Prostate gland (tissue), 2 donors: Measurements from ENCODE around the gene NIPA2. TPM values are rescaled to one million over a fixed set of nuclear protein-coding genes. Genes with fewer than 3 reads are reported as not detected.

Source experiments
- DNase-seq: peaks from one replicate; pipeline ENCODE4 v3.0.0-alpha.2; 2019; ENCODE audit warnings: low spot score
- H3K27ac ChIP-seq, 2 donors: fragments of 200-600 bp; sonication (generic); 2 replicates each; pipeline ENCODE4 v1.5.1; 2017 to 2019
- H3K27me3 ChIP-seq: fragments of 200-600 bp; sonication (generic); replicated peaks from 2 replicates; pipeline ENCODE4 v1.5.1; 2019; ENCODE audit not compliant: insufficient read depth
- H3K36me3 ChIP-seq, 2 donors: fragments of 200-600 bp; sonication (generic); 1 replicate in 1 of 2; 2 replicates in 1 of 2; pipeline versions ENCODE4 v1.5.1 to v1.8.1; 2017 to 2019
- H3K4me1 ChIP-seq: fragments of 200-600 bp; sonication (generic); replicated peaks from 2 replicates; pipeline ENCODE4 v1.5.1; 2019
- H3K4me3 ChIP-seq, 2 donors: fragments of 200-600 bp; sonication (generic); 2 replicates each; pipeline ENCODE4 v1.5.1; 2017 to 2019
- H3K9me3 ChIP-seq: fragments of 200-600 bp; sonication (generic); 2 replicates; pipeline ENCODE4 v1.5.1; 2017
- CTCF ChIP-seq, 4 experiments: fragments of 200-600 bp in 2 of 4; fragments of 450-650 bp in 2 of 4; sonication (generic) in 2 of 4; IDR thresholded peaks; 1 replicate in 3 of 4; 2 replicates in 1 of 4; pipeline ENCODE4 v1.5.1; 2016 to 2019; ENCODE audit warnings: antibody characterized with exemption in 4 of 4, mild to moderate bottlenecking in 2 of 4, moderate library complexity in 2 of 4
- POLR2A ChIP-seq: fragments of 450-650 bp; IDR thresholded peaks from one replicate; pipeline ENCODE4 v1.6.1; 2016; ENCODE audit warnings: antibody characterized with exemption, mild to moderate bottlenecking
- POLR2AphosphoS5 ChIP-seq: sonication (generic); formaldehyde crosslinking; IDR thresholded peaks from one replicate; pipeline ENCODE4 v1.6.1; 2017; ENCODE audit warnings: antibody characterized with exemption
- WGBS: methylation state at CpG from one replicate; pipeline ENCODE4 v1.1.5; 2018; 5-methylcytosine and 5-hydroxymethylcytosine counted together
- intact Hi-C: fragments of 100-400 bp; cut with DNase I; formaldehyde crosslinking; loops from one replicate; pipeline ENCODE4 v1.14.2; 2022
- total RNA-seq, 2 donors: library from RNA; depleted of rRNA; stranded (reverse); fragments of >200 nt; gene quantifications; one replicate each; pipeline ENCODE4 v1.1.0, GENCODE V29; 2016

Gene NIPA2
- total RNA-seq, 2 donors from 2014 or later: 34.9 to 43.6 TPM

DNA sequence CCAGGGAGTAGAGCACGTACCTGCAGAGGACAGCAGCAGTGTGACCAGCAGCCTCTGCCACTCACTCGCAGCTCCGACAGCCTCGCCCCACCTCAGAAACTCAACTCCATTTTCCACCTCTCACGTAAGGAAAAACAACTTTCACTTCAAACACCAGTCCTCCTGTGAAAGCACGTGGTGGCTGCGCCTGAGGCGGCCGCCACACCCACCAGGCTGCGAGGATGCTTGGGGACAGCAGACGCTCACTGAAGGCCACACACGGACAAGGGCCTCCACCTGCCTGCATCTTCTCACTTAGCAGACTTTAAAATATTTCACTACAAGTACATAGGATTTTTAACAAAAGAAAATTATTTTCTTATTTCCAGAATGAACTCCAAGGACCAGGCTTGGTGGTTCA, 73.8 kb downstream of the NIPA2 start:
- Histone ChIP-seq H3K4me3 (no peak overlapping the region), H3K27me3 (no peaks in the 10 kb centered on the region), H3K9me3 (no peaks in the 10 kb centered on the region), H3K4me1 (no peaks in the 10 kb centered on the region), H3K27ac (no peak overlapping the region), H3K36me3 (peaks cover 3 to 25% of the 10 kb centered on the region in 2 donors)
- TF ChIP-seq POLR2AphosphoS5 (no peak), CTCF (IDR thresholded peaks at IDR 0.05) (no peak), POLR2A (no peak)
- intact Hi-C loops: no loop called here
- 94% methylated on average over 12 of the region's 12 CpGs for WGBS
- no peak for DNase-seq

- DNase-seq: no peak
- TF ChIP-seq POLR2A (no peak), CTCF (IDR thresholded peaks at IDR 0.05) (no peak), POLR2AphosphoS5 (no peak)
- Histone ChIP-seq H3K27me3 (no peaks in the 10 kb centered on the region), H3K9me3 (no peaks in the 10 kb centered on the region), H3K4me3 (no peak overlapping the region), H3K36me3 (peaks cover 0 to 27% of the 10 kb centered on the region in 2 donors), H3K27ac (no peak overlapping the region), H3K4me1 (no peaks in the 10 kb centered on the region)
- intact Hi-C loops: no loop called here
- 96% methylated on average over 13 of the region's 13 CpGs for WGBS
These were observed 75.3 kb downstream of the NIPA2 start for GRCh38 chr15:22913646-22914380.

DNA sequence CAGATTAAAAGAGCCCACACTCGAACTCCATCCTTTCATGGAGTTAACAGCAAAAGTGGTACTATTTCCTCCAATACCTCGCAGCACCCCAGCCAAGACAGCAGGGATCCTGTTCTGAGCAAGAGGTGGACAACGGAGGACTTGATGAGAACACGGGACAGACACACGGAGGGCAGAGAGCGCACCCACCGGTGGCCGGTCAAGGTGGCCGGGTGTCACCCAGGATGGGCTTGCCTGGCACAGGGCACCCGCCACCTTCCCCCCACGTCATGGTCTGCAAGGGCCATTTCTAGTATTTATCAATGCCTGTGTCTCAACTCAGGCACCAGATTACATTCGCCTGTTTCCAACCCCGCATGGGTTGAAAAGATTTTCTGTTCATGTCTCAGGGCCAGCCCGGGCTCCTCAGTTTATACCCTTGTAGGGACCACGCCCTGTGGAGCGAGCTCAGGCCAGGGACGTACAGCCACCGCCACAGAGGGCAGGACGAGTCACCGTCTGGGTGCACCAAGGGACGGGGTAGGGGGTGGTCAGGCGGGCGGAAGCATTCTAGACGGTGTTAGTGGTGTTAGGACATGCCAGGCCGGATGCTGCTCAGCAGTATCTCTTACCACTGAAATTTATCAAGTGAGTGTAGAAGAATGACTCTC, 77.5 kb downstream of the NIPA2 start:
- TF ChIP-seq POLR2AphosphoS5: no peak
- TF ChIP-seq POLR2A: no peak
- no peak for TF ChIP-seq CTCF (IDR thresholded peaks at IDR 0.05)
- H3K36me3 ChIP-seq: peaks cover 0 to 27% of the 10 kb centered on the region in 2 donors
- 96% methylated on average over 25 of the region's 25 CpGs for WGBS
- no peak overlapping the region for H3K4me3 ChIP-seq
- no peaks in the 10 kb centered on the region for H3K27me3 ChIP-seq
- H3K9me3 ChIP-seq: no peaks in the 10 kb centered on the region
- no peak for DNase-seq
- no peaks in the 10 kb centered on the region for H3K4me1 ChIP-seq
- H3K27ac ChIP-seq: no peak overlapping the region
- intact Hi-C loops: no loop called here

- 90% methylated on average over 36 of the region's 36 CpGs for WGBS
- TF ChIP-seq POLR2A (no peak), CTCF (IDR thresholded peaks at IDR 0.05) (no peak), POLR2AphosphoS5 (no peak)
- H3K36me3 ChIP-seq: peaks cover 0 to 27% of the 10 kb centered on the region in 2 donors
- H3K4me3 ChIP-seq: no peak overlapping the region
- no peaks in the 10 kb centered on the region for H3K27me3 ChIP-seq
- H3K9me3 ChIP-seq: no peaks in the 10 kb centered on the region
- H3K27ac ChIP-seq: no peak overlapping the region
- no peaks in the 10 kb centered on the region for H3K4me1 ChIP-seq
- intact Hi-C loops: no loop called here
- DNase-seq: no peak
These were observed 78.3 kb downstream of the NIPA2 start for GRCh38 chr15:22916606-22917350.
